ENCODE measurements around the gene GPSM1. TPM values are rescaled to one million over a fixed set of nuclear protein-coding genes. Genes with fewer than 3 reads are reported as not detected.

Gene GPSM1
- total and polyA plus RNA-seq, 2 experiments from 2014 or later = 25.5 to 30.0 TPM

DNA sequence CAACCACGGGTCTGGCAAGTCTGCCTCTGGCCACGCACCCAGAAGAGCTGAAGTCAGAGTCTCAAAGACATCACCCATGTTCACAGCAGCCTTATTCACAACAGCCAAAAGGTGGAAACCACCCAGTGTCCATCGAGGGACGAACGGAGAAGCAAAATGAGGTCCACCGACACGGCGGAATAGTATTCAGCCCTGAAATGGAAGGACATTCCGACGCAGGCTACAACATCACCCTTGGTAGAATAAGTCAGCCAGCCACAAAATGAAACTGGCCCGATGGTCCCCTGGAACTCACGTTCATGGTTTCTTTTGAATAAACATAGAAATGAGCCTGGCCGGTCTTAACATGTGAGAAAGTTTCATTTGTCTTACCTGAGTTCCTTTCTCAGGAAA lies 40.4 kb upstream of the GPSM1 start:
- H4K20me1 ChIP-seq (ENCODE audit: insufficient read depth, poor library complexity, severe bottlenecking) = no peaks in the 10 kb centered on the region
- no peaks in the 10 kb centered on the region for H3K79me2 ChIP-seq
- 96% methylated on average over 13 of the region's 13 CpGs for WGBS (ENCODE audit: low lambda C conversion rate, missing lambda C conversion rate)
- H3K27me3 ChIP-seq = no peaks in the 10 kb centered on the region
- H3K36me3 ChIP-seq (replicated peaks; ENCODE audit: insufficient read depth, low read depth) = no peaks in the 10 kb centered on the region
- peaks cover 4% of the 10 kb centered on the region for H3K4me1 ChIP-seq (ENCODE audit: insufficient read depth)
- no peak for DNase-seq (ENCODE audit: low spot score)
- H3K9me2 ChIP-seq (replicated peaks; ENCODE audit: insufficient read depth) = no peaks in the 10 kb centered on the region
- no peaks in the 10 kb centered on the region for H3K9me3 ChIP-seq (ENCODE audit: low read depth)
- no peak overlapping the region for H3K4me3 ChIP-seq
- no peak overlapping the region for H2AFZ ChIP-seq
- no peak overlapping the region for H3K27ac ChIP-seq
- TF ChIP-seq, protein P1, sequence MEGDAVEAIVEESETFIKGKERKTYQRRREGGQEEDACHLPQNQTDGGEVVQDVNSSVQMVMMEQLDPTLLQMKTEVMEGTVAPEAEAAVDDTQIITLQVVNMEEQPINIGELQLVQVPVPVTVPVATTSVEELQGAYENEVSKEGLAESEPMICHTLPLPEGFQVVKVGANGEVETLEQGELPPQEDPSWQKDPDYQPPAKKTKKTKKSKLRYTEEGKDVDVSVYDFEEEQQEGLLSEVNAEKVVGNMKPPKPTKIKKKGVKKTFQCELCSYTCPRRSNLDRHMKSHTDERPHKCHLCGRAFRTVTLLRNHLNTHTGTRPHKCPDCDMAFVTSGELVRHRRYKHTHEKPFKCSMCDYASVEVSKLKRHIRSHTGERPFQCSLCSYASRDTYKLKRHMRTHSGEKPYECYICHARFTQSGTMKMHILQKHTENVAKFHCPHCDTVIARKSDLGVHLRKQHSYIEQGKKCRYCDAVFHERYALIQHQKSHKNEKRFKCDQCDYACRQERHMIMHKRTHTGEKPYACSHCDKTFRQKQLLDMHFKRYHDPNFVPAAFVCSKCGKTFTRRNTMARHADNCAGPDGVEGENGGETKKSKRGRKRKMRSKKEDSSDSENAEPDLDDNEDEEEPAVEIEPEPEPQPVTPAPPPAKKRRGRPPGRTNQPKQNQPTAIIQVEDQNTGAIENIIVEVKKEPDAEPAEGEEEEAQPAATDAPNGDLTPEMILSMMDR (IDR thresholded peaks at IDR 0.05; ENCODE audit: poor library complexity) = no peak
- TF ChIP-seq EZH2phosphoT487 (IDR thresholded peaks at IDR 0.05; ENCODE audit: low read depth, severe bottlenecking, unreplicated experiment) = no peak
- no peak overlapping the region for H3K4me2 ChIP-seq

DNA sequence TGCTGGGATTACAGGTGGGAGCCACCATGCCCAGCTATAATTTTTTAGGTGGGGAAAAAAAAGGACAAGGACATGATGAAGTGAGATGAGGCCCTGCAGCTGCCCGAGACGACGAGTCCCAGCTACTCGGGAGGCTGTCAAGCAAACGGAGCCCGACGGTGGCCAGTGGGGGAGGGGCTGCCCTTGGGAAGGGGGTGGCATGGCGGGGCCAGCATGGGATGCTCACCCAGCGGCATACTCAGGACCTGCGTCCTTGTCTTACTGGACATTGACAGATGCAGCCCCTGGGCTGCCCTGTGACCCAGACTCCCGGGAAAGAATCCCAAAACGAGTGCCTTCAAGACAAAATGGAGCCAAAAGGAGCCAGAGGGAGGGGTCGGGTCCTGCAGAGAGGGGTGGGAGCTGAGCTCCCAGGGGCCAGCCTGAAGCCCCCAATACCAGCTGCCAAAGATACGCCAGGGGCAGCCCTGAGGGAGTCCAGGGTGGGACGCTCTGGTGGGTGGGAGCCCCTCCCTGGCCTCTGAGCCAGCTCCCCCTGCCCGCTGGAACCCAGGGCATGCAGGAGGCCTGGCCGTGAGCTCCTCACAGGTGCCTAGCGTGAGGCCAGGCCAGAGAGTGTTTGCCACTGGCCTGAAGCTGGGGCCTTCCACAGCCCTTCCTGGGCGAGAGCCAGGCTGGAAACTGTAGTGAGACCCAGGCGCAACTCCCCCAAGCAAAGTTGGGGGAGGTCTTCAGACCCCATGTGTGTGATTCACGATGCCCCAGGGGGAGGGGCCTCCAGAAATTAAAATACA lies 39.2 kb upstream of the GPSM1 start:
- Histone ChIP-seq H3K4me1 (ENCODE audit: insufficient read depth) (peaks cover 4% of the 10 kb centered on the region), H3K9me2 (replicated peaks; ENCODE audit: insufficient read depth) (no peaks in the 10 kb centered on the region), H3K4me3 (no peak overlapping the region), H4K20me1 (ENCODE audit: insufficient read depth, poor library complexity, severe bottlenecking) (no peaks in the 10 kb centered on the region), H3K27me3 (no peaks in the 10 kb centered on the region), H3K79me2 (no peaks in the 10 kb centered on the region), H3K9me3 (ENCODE audit: low read depth) (no peaks in the 10 kb centered on the region), H3K27ac (no peak overlapping the region), H2AFZ (no peak overlapping the region), H3K36me3 (replicated peaks; ENCODE audit: insufficient read depth, low read depth) (no peaks in the 10 kb centered on the region), H3K4me2 (no peak overlapping the region)
- DNase-seq (ENCODE audit: low spot score) = no peak
- WGBS (ENCODE audit: low lambda C conversion rate, missing lambda C conversion rate) = 57% methylated on average over 17 of the region's 21 CpGs
- no peak for TF ChIP-seq EZH2 (IDR thresholded peaks at IDR 0.05; ENCODE audit: borderline replicate concordance)
- TF ChIP-seq EZH2phosphoT487 (IDR thresholded peaks at IDR 0.05; ENCODE audit: low read depth, severe bottlenecking, unreplicated experiment) = no peak
- TF ChIP-seq, protein P1 (IDR thresholded peaks at IDR 0.05; ENCODE audit: poor library complexity) = no peak

DNA sequence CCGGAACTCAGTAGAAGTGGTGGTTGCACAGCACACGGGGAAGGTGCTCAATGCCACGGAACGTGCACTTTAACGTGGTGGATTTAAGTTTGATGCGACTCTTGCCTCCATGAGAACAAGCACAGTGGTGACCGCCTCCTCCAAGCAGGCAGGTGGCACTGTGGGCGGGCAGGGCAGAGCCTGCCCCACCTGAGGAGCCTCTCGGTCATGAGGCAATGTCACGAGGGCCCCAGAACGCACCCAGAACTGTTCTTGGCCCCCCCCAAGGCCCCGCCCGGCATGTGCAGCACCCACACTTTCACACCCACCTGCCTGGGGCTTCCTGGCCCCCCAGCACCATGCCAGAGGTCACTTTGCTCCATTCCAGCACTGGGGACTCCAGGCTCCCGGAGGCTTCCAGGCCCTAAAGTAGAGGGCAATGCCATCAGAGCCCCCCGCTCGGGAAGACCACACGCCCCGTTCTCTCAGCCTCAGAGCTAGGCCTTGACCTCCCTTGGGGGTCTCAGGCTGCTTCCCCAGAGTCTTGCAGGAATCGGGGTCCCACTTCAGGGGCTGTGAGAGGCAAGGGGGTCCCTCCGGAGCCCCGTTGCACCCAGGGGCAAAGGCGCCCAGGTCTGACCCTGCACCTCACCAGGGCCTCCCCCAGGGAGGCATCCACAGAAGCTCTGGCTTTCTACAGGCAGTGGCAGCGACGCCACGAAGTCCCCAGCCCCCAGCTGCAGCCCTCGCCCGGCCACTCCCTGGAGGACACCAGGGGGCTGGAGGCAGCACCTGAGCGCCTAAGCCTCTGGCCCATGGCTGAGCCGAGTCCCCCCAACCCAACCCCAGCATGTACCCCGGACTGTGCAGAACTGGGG lies 37.5 kb upstream of the GPSM1 start:
- H3K27ac ChIP-seq = no peak overlapping the region

More for the DNA sequence above, 37.5 kb upstream of the GPSM1 start:
- no peak overlapping the region for H3K4me2 ChIP-seq
- no peaks in the 10 kb centered on the region for H4K20me1 ChIP-seq (ENCODE audit: insufficient read depth, poor library complexity, severe bottlenecking)
- no peaks in the 10 kb centered on the region for H3K36me3 ChIP-seq (replicated peaks; ENCODE audit: insufficient read depth, low read depth)
- no peak for DNase-seq (ENCODE audit: low spot score)
- TF ChIP-seq, protein P1 (IDR thresholded peaks at IDR 0.05; ENCODE audit: poor library complexity) = no peak
- TF ChIP-seq EZH2phosphoT487 (IDR thresholded peaks at IDR 0.05; ENCODE audit: low read depth, severe bottlenecking, unreplicated experiment) (no peak), EZH2 (IDR thresholded peaks at IDR 0.05; ENCODE audit: borderline replicate concordance) (no peak)
- no peaks in the 10 kb centered on the region for H3K9me2 ChIP-seq (replicated peaks; ENCODE audit: insufficient read depth)
- WGBS (ENCODE audit: low lambda C conversion rate, missing lambda C conversion rate) = 91% methylated on average over 23 of the region's 30 CpGs
- no peaks in the 10 kb centered on the region for H3K9me3 ChIP-seq (ENCODE audit: low read depth)
- H3K79me2 ChIP-seq = no peaks in the 10 kb centered on the region
- no peaks in the 10 kb centered on the region for H3K4me1 ChIP-seq (ENCODE audit: insufficient read depth)
- H2AFZ ChIP-seq = no peak overlapping the region
- H3K27me3 ChIP-seq = no peaks in the 10 kb centered on the region
- H3K4me3 ChIP-seq = no peak overlapping the region
